Rectal smooth muscle tissue (tissue), 1 donor: ENCODE results near the gene GTPBP8.

Source experiments
- H3K27ac ChIP-seq: one replicate; pipeline ENCODE4 v1.7.0; 2013; ENCODE audit warnings: low read depth, low read length, inconsistent platforms
- H3K27me3 ChIP-seq: one replicate; pipeline ENCODE4 v1.7.0; 2013; ENCODE audit warnings: low read length; ENCODE audit not compliant: control insufficient read depth, insufficient read depth
- H3K36me3 ChIP-seq: one replicate; pipeline ENCODE4 v1.7.0; 2013; ENCODE audit warnings: low read length; ENCODE audit not compliant: control insufficient read depth, insufficient read depth
- H3K4me1 ChIP-seq: one replicate; pipeline ENCODE4 v1.7.0; 2013; ENCODE audit warnings: low read length; ENCODE audit not compliant: control insufficient read depth, insufficient read depth
- H3K4me3 ChIP-seq: one replicate; pipeline ENCODE4 v1.7.0; 2013; ENCODE audit warnings: low read length
- H3K9ac ChIP-seq: one replicate; pipeline ENCODE4 v1.7.0; 2013; ENCODE audit warnings: low read length

The GTPBP8 gene

DNA sequence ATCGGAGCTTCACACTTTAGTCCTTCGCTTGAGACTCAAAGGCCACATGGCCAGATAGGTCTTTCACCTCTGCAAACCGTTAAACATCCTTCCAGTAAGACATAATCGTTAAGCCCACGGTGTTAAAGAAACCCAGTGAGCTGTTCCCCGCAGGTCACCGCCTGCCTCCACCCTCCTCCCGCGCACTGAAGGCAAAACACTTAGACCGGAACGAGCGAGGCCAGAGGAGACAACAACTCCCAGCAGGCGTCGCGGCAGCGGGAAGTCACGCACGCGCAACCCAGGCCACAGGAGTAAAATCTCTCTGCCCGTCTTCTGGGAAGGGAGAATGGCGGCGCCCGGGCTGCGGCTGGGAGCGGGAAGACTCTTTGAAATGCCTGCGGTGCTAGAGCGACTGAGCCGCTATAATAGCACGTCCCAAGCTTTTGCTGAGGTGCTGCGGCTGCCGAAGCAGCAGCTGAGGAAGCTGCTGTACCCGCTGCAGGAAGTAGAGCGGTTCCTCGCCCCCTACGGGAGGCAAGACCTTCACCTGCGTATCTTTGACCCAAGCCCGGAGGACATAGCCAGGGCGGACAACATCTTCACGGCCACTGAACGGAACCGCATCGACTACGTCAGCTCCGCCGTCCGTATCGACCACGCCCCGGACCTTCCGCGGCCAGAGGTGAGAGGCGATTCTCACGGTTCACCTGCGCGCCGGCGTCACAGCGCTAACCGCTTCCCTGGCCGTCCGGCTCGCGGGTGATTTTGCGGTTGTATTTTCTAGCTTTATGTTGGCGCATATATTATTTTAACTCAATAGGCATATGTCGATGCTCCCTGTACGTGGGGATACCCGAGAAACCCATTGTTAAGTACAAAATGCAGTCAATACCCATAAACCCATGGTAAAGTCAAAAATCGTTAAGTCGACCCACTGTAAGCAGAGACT, at the start of gene GTPBP8:
Gene GTPBP8 (plus strand): TSS at position 313 of the 931 bp plus-strand sequence. CDS start 16 bp downstream, at position 329.
- no peaks in the 10 kb centered on the region for H3K36me3 ChIP-seq
- H3K27ac ChIP-seq = peak within 1 kb of the TSS; percentile 89
- peak within 1 kb of the TSS; percentile 86 for H3K4me3 ChIP-seq
- peak within 1 kb of the TSS; percentile 94 for H3K9ac ChIP-seq
- H3K4me1 ChIP-seq = peaks cover 5% of the 10 kb centered on the region
- no peaks in the 10 kb centered on the region for H3K27me3 ChIP-seq

DNA sequence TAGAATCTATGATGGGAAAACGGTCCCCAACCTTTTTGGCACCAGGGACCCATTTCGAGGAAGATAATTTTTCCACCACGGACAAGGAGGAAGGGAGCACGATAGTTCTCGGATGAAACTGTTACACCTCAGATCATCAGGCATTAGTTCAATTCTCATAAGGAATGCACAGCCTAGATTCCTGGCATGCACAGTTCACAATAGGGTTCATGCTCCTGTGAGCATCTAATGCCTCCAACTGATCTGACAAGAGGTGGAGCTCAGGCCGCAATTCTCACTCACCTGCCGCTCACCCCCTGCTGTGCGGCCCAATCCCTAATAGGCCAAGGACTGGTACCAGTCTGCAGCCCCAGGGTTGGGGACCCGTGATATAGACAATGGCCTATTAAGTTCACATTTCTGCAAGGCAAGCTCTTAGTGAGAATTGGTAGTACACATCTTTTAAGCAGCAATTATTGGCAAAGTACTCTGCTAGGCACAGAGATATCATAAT, 42.4 kb upstream of the GTPBP8 start:
- no peaks in the 10 kb centered on the region for H3K4me1 ChIP-seq
- no peak overlapping the region for H3K9ac ChIP-seq
- no peak overlapping the region for H3K4me3 ChIP-seq
- H3K27me3 ChIP-seq = no peaks in the 10 kb centered on the region
- no peak overlapping the region for H3K27ac ChIP-seq
- no peaks in the 10 kb centered on the region for H3K36me3 ChIP-seq

DNA sequence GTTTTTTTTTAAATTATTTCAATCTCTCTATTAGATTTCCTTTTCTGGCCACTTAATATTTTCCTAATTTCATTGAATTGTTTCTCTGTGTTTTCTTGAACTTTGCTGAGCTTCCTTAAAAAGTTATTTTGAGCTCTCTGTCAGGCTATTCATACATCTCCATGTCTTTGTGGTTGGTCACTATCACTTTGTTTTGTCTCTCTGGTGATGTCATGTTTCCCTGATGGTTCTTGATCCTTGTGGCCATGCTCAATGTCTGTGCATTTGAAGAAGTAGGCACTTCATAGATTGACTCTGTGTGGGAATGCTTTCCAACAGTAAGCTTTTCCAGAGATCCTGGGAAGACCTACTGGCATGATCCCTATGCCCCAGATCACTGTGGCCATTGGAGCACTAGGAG, 34.4 kb upstream of the GTPBP8 start:
- Histone ChIP-seq H3K4me3 (no peak overlapping the region), H3K27me3 (no peaks in the 10 kb centered on the region), H3K4me1 (no peaks in the 10 kb centered on the region), H3K9ac (no peak overlapping the region), H3K27ac (no peak overlapping the region), H3K36me3 (no peaks in the 10 kb centered on the region)

DNA sequence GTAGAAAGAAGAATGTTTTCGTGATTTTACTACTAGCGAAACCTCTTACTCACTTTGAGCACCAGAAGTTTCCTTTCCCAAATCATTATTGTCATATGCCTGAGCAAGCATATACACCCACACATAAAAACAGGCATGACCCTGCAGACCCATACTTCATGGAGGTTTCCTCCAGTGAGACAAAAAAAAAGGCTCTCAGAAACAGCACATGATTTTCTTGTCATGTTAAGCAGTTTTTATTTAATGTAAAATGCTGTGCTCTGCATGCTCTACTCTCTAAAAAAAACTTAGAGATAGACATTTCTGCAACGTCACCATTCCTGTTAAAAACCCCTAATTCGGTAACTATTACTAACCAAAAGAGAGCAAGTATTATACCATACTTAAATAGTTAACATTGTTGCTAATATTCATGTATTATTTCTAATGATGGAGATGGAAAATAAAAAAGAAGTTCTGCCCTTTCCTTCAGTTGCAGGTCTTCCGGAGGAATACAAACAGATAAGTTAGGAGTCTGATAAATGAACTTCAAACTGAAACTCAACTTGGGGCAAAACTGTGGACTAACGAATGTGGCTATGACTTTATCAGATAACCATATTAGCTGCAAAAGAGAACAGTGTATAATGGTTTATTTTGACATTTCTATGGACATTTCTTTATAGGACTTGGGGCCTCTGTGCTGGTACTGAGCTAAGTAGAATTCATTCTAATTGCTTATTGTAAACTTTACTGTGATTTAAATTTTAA, 31.8 kb upstream of the GTPBP8 start:
- H3K9ac ChIP-seq = no peak overlapping the region
- no peaks in the 10 kb centered on the region for H3K36me3 ChIP-seq
- no peaks in the 10 kb centered on the region for H3K4me1 ChIP-seq
- H3K27me3 ChIP-seq = no peaks in the 10 kb centered on the region
- H3K4me3 ChIP-seq = no peak overlapping the region
- no peak overlapping the region for H3K27ac ChIP-seq

DNA sequence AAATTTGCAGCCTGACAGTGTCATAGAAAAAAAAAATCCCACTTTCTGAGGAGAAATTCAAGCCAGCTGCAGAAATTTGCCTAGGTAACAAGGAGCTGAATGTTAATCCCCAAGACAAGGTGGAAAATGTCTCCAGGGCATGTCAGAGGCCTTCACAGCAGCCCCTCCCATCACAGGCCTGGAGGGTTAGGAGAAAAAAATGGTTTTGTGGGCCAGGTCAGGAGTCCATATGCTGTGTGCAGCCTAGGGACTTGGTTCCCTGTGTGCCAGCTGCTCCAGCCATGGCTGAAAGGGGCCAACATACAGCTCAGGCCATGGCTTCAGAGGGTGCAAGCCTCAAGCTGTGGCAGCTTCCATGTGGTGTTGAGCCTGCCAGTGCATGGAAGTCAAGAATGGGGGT, 27.1 kb upstream of the GTPBP8 start:
- H3K36me3 ChIP-seq = no peaks in the 10 kb centered on the region
- no peak overlapping the region for H3K4me3 ChIP-seq
- H3K27ac ChIP-seq = no peak overlapping the region
- H3K27me3 ChIP-seq = no peaks in the 10 kb centered on the region
- no peak overlapping the region for H3K9ac ChIP-seq
- no peaks in the 10 kb centered on the region for H3K4me1 ChIP-seq

DNA sequence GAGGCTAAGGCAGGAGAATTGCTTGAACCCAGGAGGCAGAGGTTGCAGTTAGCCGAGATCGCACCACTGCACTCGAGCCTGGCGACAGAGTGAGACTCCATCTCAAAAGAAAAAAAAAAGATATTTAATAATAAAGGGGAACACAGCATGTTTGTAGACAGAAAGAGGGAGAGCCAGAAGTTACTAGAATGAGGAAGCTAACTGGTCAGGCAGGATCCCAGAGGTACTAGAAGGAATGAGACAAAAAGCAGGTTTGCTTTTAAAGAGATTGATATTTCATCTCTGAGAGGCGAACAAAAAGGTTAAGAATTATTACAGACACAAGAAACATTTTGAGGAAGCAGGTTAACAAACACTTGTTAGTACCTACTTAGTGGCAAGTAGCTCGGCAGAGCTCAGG, 25.1 kb upstream of the GTPBP8 start:
- H3K4me3 ChIP-seq = no peak overlapping the region
- no peaks in the 10 kb centered on the region for H3K36me3 ChIP-seq
- no peaks in the 10 kb centered on the region for H3K4me1 ChIP-seq
- H3K9ac ChIP-seq = no peak overlapping the region
- H3K27me3 ChIP-seq = no peaks in the 10 kb centered on the region
- H3K27ac ChIP-seq = no peak overlapping the region

DNA sequence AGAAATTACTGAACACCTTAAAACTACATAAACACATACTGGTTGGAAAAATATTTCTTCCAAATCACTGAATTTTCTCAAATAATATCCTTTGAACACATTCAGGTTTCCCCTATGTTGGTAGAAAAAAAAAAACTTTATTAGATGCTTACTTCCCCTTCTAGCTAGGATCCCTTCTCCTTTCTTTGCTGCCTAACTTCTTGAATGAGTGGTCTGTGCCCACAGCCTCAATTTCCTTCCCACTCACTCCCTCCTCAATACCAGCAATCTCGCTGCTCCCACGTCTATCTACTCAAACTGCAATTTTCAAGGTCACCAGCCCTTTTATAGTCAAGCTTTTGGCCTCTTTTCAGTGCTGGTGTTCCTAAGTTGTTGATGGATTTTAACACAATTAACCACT, 24.2 kb upstream of the GTPBP8 start:
- H3K4me1 ChIP-seq = no peaks in the 10 kb centered on the region
- H3K27ac ChIP-seq = no peak overlapping the region
- H3K9ac ChIP-seq = no peak overlapping the region
- H3K36me3 ChIP-seq = no peaks in the 10 kb centered on the region
- no peaks in the 10 kb centered on the region for H3K27me3 ChIP-seq
- no peak overlapping the region for H3K4me3 ChIP-seq

DNA sequence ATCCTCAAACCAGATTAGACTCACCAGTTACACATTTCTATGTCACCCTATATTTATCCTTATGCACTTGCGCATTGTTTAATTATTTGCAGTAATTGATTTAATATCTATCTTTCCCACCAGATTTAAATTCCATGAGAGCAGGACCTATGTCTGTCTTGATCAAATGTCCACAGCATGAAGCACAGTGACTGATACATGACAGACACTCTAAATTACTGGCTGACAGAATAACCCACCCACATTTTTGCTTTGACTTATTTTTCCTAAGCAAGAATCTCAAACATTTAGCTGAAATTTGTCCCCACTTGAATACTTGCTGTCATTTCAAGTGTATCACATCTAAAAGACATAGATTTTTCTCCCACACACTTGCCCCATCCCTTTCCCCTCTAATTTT, 23.4 kb upstream of the GTPBP8 start:
- no peak overlapping the region for H3K9ac ChIP-seq
- no peaks in the 10 kb centered on the region for H3K4me1 ChIP-seq
- H3K36me3 ChIP-seq = no peaks in the 10 kb centered on the region
- no peak overlapping the region for H3K27ac ChIP-seq
- no peaks in the 10 kb centered on the region for H3K27me3 ChIP-seq
- H3K4me3 ChIP-seq = no peak overlapping the region

DNA sequence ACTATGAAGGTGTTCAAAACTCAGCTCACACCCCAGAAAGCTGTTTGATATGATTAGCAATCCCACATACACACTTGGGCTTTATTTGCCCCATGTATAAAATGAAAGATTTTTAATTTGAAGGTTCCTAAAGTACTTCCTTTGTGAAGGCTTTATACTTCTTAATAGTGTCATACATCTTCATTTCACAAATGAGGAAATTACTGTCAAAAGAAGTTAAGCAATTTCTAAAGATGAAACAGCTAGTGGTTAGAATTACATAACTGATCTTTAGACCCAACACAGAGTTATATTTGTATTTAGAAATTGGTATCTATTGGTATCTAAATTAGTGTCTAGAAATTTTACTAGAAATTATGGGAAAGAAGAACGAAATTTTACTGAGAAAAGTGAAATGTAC, 23.0 kb upstream of the GTPBP8 start:
- Histone ChIP-seq H3K4me1 (no peaks in the 10 kb centered on the region), H3K9ac (no peak overlapping the region), H3K4me3 (no peak overlapping the region), H3K36me3 (no peaks in the 10 kb centered on the region), H3K27ac (no peak overlapping the region), H3K27me3 (no peaks in the 10 kb centered on the region)

DNA sequence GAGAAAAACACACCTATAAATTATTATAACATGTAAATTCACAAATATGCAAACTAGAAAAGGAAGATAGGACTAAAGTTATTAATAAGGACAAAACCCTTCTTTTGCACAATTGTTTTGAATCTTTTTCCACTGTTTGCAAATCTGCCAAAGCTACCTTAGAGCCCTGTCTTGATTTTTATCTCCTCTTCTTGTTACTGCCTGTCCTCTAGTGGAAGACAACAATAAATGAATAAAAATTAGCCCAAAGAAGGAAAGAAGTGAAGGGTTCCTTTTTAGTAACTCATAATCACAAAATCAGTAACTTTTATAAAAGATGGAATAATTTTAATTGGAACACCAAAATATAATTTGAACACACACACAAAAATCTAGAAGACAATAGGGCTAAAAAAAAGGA, 18.6 kb upstream of the GTPBP8 start:
- Histone ChIP-seq H3K27ac (no peak overlapping the region), H3K9ac (no peak overlapping the region), H3K4me3 (no peak overlapping the region), H3K4me1 (no peaks in the 10 kb centered on the region), H3K36me3 (no peaks in the 10 kb centered on the region), H3K27me3 (no peaks in the 10 kb centered on the region)

DNA sequence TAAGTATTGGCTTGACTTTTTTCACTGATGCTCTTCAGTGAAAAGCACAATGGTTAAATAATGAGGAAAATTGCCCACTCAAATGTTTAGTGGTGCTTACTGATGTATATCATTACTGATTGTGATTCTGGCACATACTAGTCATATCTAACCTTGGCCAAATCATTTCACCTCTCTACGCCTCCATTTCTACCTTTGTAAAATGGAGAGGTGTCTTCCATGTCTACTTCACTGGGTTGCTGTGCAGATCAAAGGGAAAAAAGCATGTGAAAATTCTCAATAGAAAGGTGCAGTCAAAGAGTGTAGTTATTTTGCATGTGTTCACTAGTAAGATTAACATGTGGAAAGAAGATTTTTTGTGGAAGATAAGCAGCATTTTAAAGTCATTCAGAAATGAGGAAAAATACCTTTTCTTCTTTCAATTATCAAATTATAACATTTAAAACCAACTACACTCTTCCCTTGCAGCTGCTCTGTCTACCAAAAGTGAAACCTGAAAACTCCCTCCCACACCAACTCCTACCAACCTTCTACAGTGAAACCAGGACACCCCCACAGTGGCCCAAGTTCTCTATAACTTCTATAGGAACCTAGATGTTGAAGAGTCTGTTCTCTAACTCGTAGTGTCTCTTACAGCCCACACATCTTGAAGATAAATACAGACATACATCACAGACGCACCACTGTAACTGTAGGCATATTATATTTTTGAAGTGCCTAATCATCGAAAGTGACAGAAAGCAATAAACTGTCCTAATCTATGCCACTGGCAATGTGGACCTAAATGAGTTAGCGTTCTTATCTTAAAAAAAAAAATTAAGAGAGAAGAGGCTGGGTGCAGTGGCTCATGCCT, 17.2 kb upstream of the GTPBP8 start:
- H3K9ac ChIP-seq = no peak overlapping the region
- H3K4me1 ChIP-seq = no peaks in the 10 kb centered on the region
- no peak overlapping the region for H3K27ac ChIP-seq
- H3K4me3 ChIP-seq = peak overlapping the region; percentile 41
- no peaks in the 10 kb centered on the region for H3K36me3 ChIP-seq
- no peaks in the 10 kb centered on the region for H3K27me3 ChIP-seq

DNA sequence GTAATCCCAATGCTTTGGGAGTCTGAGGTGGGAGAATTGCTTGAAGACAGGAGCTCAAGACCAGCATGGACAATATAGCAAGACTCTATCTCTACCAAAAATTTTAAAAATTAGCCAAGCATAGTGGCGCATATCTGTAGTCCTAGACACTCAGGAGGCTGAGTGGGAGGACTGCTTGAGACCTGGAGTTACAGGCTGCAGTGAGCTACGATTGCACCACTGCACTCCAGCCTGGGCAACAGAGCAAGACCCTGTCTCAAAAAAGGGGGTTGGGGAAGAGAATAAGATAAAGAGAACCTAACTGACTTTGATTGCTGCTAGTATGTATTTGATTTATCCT, 16.6 kb upstream of the GTPBP8 start:
- H3K9ac ChIP-seq = no peak overlapping the region
- no peaks in the 10 kb centered on the region for H3K27me3 ChIP-seq
- H3K36me3 ChIP-seq = no peaks in the 10 kb centered on the region
- H3K27ac ChIP-seq = no peak overlapping the region
- no peaks in the 10 kb centered on the region for H3K4me1 ChIP-seq
- H3K4me3 ChIP-seq = peak overlapping the region; percentile 41
